SU-DHL-6 (cell line): ENCODE measurements around the gene NR1H2.
"Not testable (repeated sequence)": the region's sequence is repeated elsewhere in the genome, so short reads cannot be mapped to it uniquely, and the experiment has no call there.

ENCODE experiments used
- H2AFZ ChIP-seq: fragments of 200-600 bp; sonication (generic); 2 replicates; pipeline ENCODE4 v1.6.1; 2014; ENCODE audit warnings: low read depth, mild to moderate bottlenecking, moderate library complexity, mixed read lengths, antibody characterized with exemption, low read length; ENCODE audit not compliant: severe bottlenecking
- H3F3A ChIP-seq: fragments of 200-600 bp; shearing (Covaris generic); 2 replicates; pipeline ENCODE4 v1.6.0; 2016; ENCODE audit warnings: antibody characterized with exemption, mild to moderate bottlenecking; ENCODE audit not compliant: insufficient read depth
- H3K27ac ChIP-seq: fragments of 200-600 bp; sonication (generic); 2 replicates; pipeline ENCODE4 v1.5.1; 2016; ENCODE audit warnings: low read depth, mild to moderate bottlenecking, low read length, moderate library complexity, mixed read lengths
- H3K27me3 ChIP-seq: fragments of 200-600 bp; sonication (generic), shearing (Covaris generic); 2 replicates; pipeline ENCODE4 v1.6.0; 2014; ENCODE audit warnings: mild to moderate bottlenecking, low read length
- H3K36me3 ChIP-seq: fragments of 200-600 bp; sonication (generic); 2 replicates; pipeline ENCODE4 v1.6.1; 2014; ENCODE audit warnings: mild to moderate bottlenecking, low read length, mixed read lengths
- H3K4me2 ChIP-seq: fragments of 300-600, 200-600 bp; shearing (Covaris generic), sonication (generic); 2 replicates; pipeline ENCODE4 v1.6.0; 2014; ENCODE audit warnings: low read length, low read depth, mild to moderate bottlenecking; ENCODE audit not compliant: poor library complexity, severe bottlenecking
- H3K4me3 ChIP-seq: fragments of 200-600 bp; sonication (generic); 2 replicates; pipeline ENCODE4 v1.5.1; 2014; ENCODE audit warnings: antibody characterized with exemption, low read length, mild to moderate bottlenecking, mixed read lengths; ENCODE audit not compliant: insufficient read depth, poor library complexity, severe bottlenecking
- H3K79me2 ChIP-seq: fragments of 200-600 bp; sonication (generic); 2 replicates; pipeline ENCODE4 v1.6.1; 2014; ENCODE audit warnings: mild to moderate bottlenecking, low read length, moderate library complexity; ENCODE audit not compliant: insufficient read depth
- H3K9ac ChIP-seq: fragments of 200-600 bp; sonication (generic); 2 replicates; pipeline ENCODE4 v1.7.0; 2014; ENCODE audit warnings: mild to moderate bottlenecking, low read length
- H3K9me2 ChIP-seq: fragments of 200-600 bp; sonication (generic); replicated peaks from 2 replicates; pipeline ENCODE4 v1.6.1; 2014; ENCODE audit warnings: low read length; ENCODE audit not compliant: insufficient read depth
- H3K9me3 ChIP-seq: fragments of 200-600 bp; sonication (generic); 2 replicates; pipeline ENCODE4 v1.6.1; 2014; ENCODE audit warnings: low read length, mixed read lengths; ENCODE audit not compliant: insufficient read depth
- H4K20me1 ChIP-seq: fragments of 200-600 bp; sonication (generic); 2 replicates; pipeline ENCODE4 v1.6.1; 2014; ENCODE audit warnings: low read depth, mild to moderate bottlenecking, antibody characterized with exemption, low read length, moderate library complexity, mixed read lengths
- CTCF ChIP-seq: fragments of 200-600 bp; sonication (generic); IDR thresholded peaks from one replicate; pipeline ENCODE4 v1.5.1; 2017; ENCODE audit warnings: antibody characterized with exemption, mild to moderate bottlenecking, low read length, moderate library complexity; ENCODE audit not compliant: insufficient read depth, poor library complexity, severe bottlenecking
- EZH2phosphoT487 ChIP-seq: fragments of 200-600 bp; sonication (generic), shearing (Covaris generic); conservative IDR thresholded peaks from 2 replicates; pipeline ENCODE4 v1.6.1; 2018; ENCODE audit warnings: mild to moderate bottlenecking, antibody characterized with exemption, low read length, moderate library complexity, mixed read lengths

NR1H2 gene

DNA sequence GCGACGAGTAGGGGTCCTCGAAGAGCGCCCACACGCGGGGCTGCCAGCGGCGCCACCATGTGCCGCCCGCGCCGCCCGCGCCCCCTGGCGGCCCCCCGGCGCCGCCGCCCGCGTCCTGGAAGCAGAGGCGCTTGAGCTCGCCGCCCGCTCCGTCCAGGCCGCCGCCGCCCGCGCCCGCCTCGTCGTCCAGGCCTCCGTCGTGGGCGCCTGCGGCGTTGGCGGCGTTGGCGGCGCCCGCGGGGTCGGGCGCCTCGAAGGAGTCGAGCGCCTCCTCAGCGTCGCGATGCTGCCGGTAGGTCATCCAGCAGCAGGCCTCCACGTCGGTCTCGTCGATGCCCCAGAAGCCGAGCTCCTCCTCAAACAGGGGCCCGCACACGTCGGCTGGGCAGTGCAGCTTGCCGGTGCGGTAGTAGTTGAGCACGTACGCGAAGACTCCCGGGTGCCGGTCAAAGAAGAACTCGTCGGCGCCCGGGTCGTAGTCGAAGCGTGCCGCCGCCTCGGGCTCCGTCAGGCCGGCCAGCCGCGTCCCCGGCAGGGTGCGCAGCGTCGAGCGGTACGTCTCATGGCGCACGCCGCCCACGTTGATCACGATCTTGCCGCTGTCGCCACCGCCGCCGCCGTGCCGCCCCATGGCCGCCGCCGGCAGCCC, 47.9 kb upstream of the NR1H2 start:
- Histone ChIP-seq H3K9me2 (no peaks in the 10 kb centered on the region), H3K79me2 (0 out of 2 replicates have a peak, but pooled peaks cover 3% of the 10 kb centered on the region), H3K9ac (peak overlapping the region; percentile 54), H3K9me3 (no peaks in the 10 kb centered on the region), H3K27me3 (no peaks in the 10 kb centered on the region), H3K36me3 (no peaks in the 10 kb centered on the region), H3K27ac (no peak overlapping the region), H3K4me3 (peak overlapping the region; percentile 49), H4K20me1 (0 out of 2 replicates have a peak, but pooled peaks cover 9% of the 10 kb centered on the region), H3K4me2 (peak overlapping the region; percentile 61), H2AFZ (no peak overlapping the region), H3F3A (peaks cover 28% of the 10 kb centered on the region)
- TF ChIP-seq EZH2phosphoT487 (no peak), CTCF (no peak)

GRCh38 chr19:50328873-50329145, 47.4 kb upstream of the NR1H2 start:
- Histone ChIP-seq H4K20me1 (0 out of 2 replicates have a peak, but pooled peaks cover 9% of the 10 kb centered on the region), H3K9ac (no peak overlapping the region; the same call in 1 of the 2 replicates), H3K9me2 (no peaks in the 10 kb centered on the region), H3K4me3 (no peak overlapping the region), H2AFZ (no peak overlapping the region), H3K36me3 (no peaks in the 10 kb centered on the region), H3K4me2 (no peak overlapping the region), H3K27me3 (no peaks in the 10 kb centered on the region), H3F3A (peaks cover 32% of the 10 kb centered on the region), H3K79me2 (0 out of 2 replicates have a peak, but pooled peaks cover 3% of the 10 kb centered on the region), H3K27ac (no peak overlapping the region), H3K9me3 (no peaks in the 10 kb centered on the region)
- TF ChIP-seq EZH2phosphoT487 (no peak), CTCF (no peak)

DNA sequence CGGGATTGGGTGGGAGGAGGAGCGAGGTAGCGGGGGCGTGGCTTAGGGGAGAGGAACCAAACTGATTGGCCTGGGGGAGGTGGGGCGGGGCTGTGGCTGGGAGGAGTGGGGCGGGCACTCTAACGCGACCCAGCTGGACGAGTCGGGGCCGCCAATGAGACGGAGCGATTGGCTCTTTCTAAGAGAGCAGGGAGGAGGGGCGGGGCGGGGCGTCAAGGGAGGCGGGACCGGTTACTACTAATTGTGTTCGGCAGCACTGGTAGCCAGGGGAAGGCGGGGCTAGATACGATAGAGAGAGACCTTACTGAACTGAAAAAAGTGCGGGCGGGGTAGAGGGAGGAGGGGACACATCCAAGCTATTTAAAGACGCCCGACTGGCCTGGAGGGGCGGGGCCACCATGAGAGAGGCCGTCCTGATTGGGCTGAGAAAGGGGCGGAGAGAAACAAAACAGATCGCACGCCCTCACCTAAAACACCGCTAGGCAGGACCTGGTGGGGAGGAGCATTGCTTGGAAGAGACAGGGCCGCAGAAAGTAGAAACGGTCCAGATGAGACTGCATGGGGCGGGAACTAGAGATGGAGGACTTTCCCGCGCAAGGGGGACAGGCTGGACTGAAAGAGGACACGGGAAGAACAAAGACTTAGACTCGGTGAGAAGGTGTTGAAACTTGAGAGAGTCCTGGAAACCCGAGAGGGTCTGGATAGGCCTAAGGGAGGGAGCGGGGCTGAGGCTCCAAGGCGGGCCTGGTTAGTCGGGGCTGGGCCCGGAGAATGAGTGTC, 46.9 kb upstream of the NR1H2 start, which contains the start of gene KCNC3:
TSS of gene KCNC3 (minus strand) at position 232 of the 780 bp plus-strand sequence. CDS start 295 bp downstream, outside the sequence.
- Histone ChIP-seq H3K4me3 (peak within 1 kb of the TSS; percentile 57), H3F3A (peaks cover 36% of the 10 kb centered on the region), H3K27me3 (no peaks in the 10 kb centered on the region), H2AFZ (peak within 1 kb of the TSS; percentile 15), H3K79me2 (0 out of 2 replicates have a peak, but pooled peaks cover 3% of the 10 kb centered on the region), H3K27ac (peak within 1 kb of the TSS; percentile 90), H3K36me3 (0 out of 2 replicates have a peak, but pooled peaks cover 3% of the 10 kb centered on the region), H3K4me2 (peak within 1 kb of the TSS; percentile 68), H4K20me1 (0 out of 2 replicates have a peak, but pooled peaks cover 9% of the 10 kb centered on the region), H3K9me3 (no peaks in the 10 kb centered on the region), H3K9ac (peak within 1 kb of the TSS; percentile 55), H3K9me2 (no peaks in the 10 kb centered on the region)
- TF ChIP-seq EZH2phosphoT487 (no peak), CTCF (no peak)

- peak overlapping the region; percentile 15 for H2AFZ ChIP-seq
- peak overlapping the region; percentile 57 for H3K4me3 ChIP-seq
- not testable (repeated sequence) for H4K20me1 ChIP-seq, H3K9me2 ChIP-seq, H3K27me3 ChIP-seq, H3K36me3 ChIP-seq, H3K9me3 ChIP-seq, H3K79me2 ChIP-seq
- peak overlapping the region; percentile 90 for H3K27ac ChIP-seq
- peak overlapping the region; percentile 55 for H3K9ac ChIP-seq
- peak overlapping the region; percentile 68 for H3K4me2 ChIP-seq
- H3F3A ChIP-seq, result peaks cover 40% of the 10 kb centered on the region
Measured at GRCh38 chr19:50329926-50330294, 46.3 kb upstream of the NR1H2 start.
